Mesothelial cell of epicardium (in vitro differentiated cells): ENCODE data around the gene GLP1R. TPM values are rescaled to one million over a fixed set of nuclear protein-coding genes. Genes with fewer than 3 reads are reported as not detected.

Experiments used
- DNase-seq, 2 experiments: peaks; one replicate each; pipeline ENCODE4 v3.0.0; 2021; ENCODE audit warnings: low spot score in 2 of 2; ENCODE audit not compliant: unreplicated experiment in 2 of 2
- H3K27ac Mint-ChIP-seq: 2 replicates; pipeline ENCODE4 v1.8.0; 2021; ENCODE audit warnings: mixed read lengths
- H3K27me3 Mint-ChIP-seq: 2 replicates; pipeline ENCODE4 v1.8.0; 2021; ENCODE audit warnings: low read depth, mixed read lengths
- H3K36me3 Mint-ChIP-seq: 2 replicates; pipeline ENCODE4 v1.8.0; 2021; ENCODE audit warnings: mixed read lengths
- H3K4me1 Mint-ChIP-seq: 2 replicates; pipeline ENCODE4 v1.8.0; 2021; ENCODE audit warnings: mixed read lengths
- H3K4me3 Mint-ChIP-seq: 2 replicates; pipeline ENCODE4 v1.8.0; 2021; ENCODE audit warnings: mild to moderate bottlenecking, moderate library complexity, mixed read lengths
- H3K9me3 Mint-ChIP-seq: 2 replicates; pipeline ENCODE4 v1.8.0; 2021; ENCODE audit warnings: mixed read lengths
- total RNA-seq: library from RNA; stranded (reverse); gene quantifications from 3 replicates; pipeline ENCODE4 v1.2.1, GENCODE V29; 2021
- TF ChIP-seq, protein P1 (sequence below): fragments of 200-600 bp; sonication (generic); IDR thresholded peaks from one replicate; pipeline ENCODE4 v1.5.0; 2021; ENCODE audit warnings: antibody characterized with exemption; ENCODE audit not compliant: unreplicated experiment

GLP1R gene
- total RNA-seq, 1 donor from 2014 or later = not detected

DNA sequence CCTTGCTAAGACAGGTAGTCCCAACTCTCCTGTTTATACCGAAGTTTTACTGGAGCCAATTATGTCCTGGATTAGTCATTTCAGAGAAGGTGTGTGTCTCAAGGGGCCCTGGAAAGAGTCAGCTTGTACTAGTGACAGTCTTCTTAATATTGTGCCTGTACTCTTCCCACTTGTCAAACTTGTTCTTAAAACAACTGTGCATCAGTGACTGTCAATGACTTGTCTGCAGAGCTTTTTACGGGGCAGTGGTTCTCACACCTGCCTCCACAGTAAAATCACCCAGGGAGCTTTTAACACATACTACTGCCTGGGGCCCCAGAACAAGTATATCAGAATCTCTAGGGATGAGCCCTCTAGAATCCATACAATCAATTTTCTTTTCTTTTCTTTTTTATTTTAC, 28.4 kb upstream of the GLP1R start:
- H3K4me3 Mint-ChIP-seq = no peak overlapping the region
- TF ChIP-seq, protein P1, sequence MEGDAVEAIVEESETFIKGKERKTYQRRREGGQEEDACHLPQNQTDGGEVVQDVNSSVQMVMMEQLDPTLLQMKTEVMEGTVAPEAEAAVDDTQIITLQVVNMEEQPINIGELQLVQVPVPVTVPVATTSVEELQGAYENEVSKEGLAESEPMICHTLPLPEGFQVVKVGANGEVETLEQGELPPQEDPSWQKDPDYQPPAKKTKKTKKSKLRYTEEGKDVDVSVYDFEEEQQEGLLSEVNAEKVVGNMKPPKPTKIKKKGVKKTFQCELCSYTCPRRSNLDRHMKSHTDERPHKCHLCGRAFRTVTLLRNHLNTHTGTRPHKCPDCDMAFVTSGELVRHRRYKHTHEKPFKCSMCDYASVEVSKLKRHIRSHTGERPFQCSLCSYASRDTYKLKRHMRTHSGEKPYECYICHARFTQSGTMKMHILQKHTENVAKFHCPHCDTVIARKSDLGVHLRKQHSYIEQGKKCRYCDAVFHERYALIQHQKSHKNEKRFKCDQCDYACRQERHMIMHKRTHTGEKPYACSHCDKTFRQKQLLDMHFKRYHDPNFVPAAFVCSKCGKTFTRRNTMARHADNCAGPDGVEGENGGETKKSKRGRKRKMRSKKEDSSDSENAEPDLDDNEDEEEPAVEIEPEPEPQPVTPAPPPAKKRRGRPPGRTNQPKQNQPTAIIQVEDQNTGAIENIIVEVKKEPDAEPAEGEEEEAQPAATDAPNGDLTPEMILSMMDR = no peak
- H3K27me3 Mint-ChIP-seq = peaks cover 29% of the 10 kb centered on the region
- no peaks in the 10 kb centered on the region for H3K9me3 Mint-ChIP-seq
- H3K36me3 Mint-ChIP-seq = no peaks in the 10 kb centered on the region
- no peak overlapping the region for H3K27ac Mint-ChIP-seq
- DNase-seq = no peak
- H3K4me1 Mint-ChIP-seq = no peaks in the 10 kb centered on the region

DNA sequence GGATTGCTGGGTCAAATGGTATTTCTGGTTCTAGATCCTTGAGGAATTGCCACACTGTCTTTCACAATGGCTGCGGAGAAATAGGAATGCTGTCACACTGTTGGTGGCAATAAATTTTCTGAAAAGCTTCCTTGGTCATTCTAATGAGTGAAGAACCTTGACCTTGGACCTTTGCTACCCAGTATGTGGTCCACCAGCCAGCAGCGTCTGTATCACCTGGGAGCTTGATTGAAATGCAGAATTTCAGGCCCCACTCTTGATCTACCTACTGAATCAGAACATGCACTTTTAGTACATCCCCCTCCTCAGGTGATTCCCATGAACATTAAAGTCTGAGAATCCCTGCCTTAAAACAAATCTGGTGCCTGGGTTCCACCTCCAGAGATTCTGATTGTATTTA, 27.5 kb upstream of the GLP1R start:
- Mint-ChIP-seq H3K36me3 (no peaks in the 10 kb centered on the region), H3K27me3 (peaks cover 28% of the 10 kb centered on the region), H3K27ac (no peak overlapping the region)

DNA sequence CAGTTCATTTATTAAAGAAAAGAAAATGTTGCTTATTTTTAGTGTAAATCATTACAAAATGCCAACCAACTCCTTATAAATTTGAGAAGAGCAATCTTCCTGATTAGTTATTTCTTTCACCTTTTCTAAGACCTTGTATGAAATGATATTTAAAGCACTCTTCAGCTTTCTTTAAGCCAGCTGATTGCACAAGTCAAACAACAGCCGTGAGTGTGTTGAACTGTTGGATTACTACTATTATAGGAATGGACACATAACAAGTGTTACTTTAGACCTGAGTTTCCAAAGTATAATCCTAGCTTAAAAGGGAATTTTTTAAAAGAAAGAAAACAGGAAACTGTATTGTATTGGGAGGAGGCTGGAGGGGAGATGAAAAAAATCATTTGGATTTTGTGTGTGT, 26.8 kb upstream of the GLP1R start:
- no peaks in the 10 kb centered on the region for H3K9me3 Mint-ChIP-seq
- H3K4me3 Mint-ChIP-seq = no peak overlapping the region
- no peak for DNase-seq
- H3K27me3 Mint-ChIP-seq = peaks cover 35% of the 10 kb centered on the region
- H3K4me1 Mint-ChIP-seq = no peaks in the 10 kb centered on the region
- TF ChIP-seq, protein P1 = no peak
- H3K27ac Mint-ChIP-seq = no peak overlapping the region
- no peaks in the 10 kb centered on the region for H3K36me3 Mint-ChIP-seq

More for the DNA sequence above, 27.5 kb upstream of the GLP1R start:
- H3K4me1 Mint-ChIP-seq = no peaks in the 10 kb centered on the region
- no peak for DNase-seq
- TF ChIP-seq, protein P1 = no peak
- no peak overlapping the region for H3K4me3 Mint-ChIP-seq
- H3K9me3 Mint-ChIP-seq = no peaks in the 10 kb centered on the region

DNA sequence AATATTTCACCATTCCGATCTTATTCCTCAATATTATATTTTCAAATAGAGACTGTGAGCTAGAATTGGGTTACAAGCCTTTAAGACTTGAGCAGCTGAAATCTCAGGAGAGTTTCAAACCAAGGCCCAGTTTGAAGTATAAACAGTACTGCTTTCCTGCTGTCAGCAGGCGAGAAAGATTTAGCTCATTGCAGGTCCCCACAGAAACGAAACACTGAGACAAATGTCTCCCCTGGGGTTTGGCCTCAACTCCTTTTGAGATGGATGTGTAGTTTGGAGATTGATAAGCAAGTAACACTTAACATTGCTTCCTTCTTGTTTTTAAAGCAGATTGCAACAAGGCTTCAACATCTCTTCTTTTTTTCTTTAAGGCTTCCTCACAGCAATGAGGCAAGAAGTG, 22.4 kb upstream of the GLP1R start:
- H3K4me3 Mint-ChIP-seq = no peak overlapping the region
- no peaks in the 10 kb centered on the region for H3K4me1 Mint-ChIP-seq
- no peaks in the 10 kb centered on the region for H3K9me3 Mint-ChIP-seq
- H3K27ac Mint-ChIP-seq = no peak overlapping the region
- H3K27me3 Mint-ChIP-seq = peaks cover 66% of the 10 kb centered on the region
- TF ChIP-seq, protein P1 = no peak
- H3K36me3 Mint-ChIP-seq = no peaks in the 10 kb centered on the region
- no peak for DNase-seq

DNA sequence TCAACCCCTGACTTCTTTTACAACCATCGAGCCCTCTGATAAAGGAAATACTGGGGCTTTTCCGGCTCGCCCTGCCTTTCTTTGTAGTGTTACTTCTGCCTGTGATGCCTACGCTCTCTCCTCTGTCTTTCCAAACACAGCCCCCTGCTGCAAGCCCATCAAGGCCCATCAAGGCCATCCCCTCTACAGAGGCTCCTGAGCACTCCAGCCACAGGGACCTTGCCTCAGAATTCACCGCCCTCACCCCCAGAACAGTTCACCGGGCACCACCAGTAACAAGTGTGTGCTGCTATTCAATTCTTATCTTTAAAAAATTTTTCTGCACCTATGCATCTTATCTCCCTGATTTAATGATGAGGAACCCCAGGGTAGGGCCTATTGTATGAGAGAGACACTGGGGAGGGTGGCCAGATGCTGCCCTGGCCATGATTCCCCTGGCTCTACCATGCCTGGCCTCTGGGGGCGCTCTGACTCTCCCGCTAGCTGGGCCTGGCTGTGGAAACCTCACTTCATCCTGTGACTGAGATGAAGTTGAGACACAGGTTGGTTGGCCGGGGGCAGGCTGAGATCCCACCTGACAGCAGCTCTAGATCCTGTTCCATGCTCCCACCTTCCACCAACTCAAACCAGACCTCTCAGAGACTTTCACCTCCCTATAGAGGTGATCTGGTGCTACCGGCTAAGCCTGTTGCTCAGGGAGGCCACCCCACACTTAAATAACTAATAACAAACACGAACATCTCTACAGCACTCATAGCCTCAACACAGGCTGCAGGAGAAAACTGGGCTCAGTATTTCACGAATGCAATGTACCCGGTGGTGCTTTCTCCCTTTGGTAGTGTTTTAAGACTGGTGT, 19.2 kb upstream of the GLP1R start:
- no peaks in the 10 kb centered on the region for H3K4me1 Mint-ChIP-seq
- peaks cover 85% of the 10 kb centered on the region for H3K27me3 Mint-ChIP-seq
- no peak overlapping the region for H3K4me3 Mint-ChIP-seq
- H3K36me3 Mint-ChIP-seq = no peaks in the 10 kb centered on the region
- H3K9me3 Mint-ChIP-seq = no peaks in the 10 kb centered on the region
- no peak overlapping the region for H3K27ac Mint-ChIP-seq
- DNase-seq = no peak
- TF ChIP-seq, protein P1 = peak; percentile 52
